Transverse colon (tissue), 4 donors: Measurements from ENCODE around the gene IFT22.

Source experiments
- CTCF ChIP-seq, 5 experiments: fragments of 200-600 bp in 3 of 5; fragments of 450-650 bp in 2 of 5; sonication (generic) in 3 of 5; IDR thresholded peaks; 1 replicate in 2 of 5; 2 replicates in 3 of 5; pipeline ENCODE4 v1.5.1; 2016 to 2017; ENCODE audit warnings: antibody characterized with exemption in 5 of 5, inconsistent platforms in 3 of 5, mild to moderate bottlenecking in 2 of 5, moderate library complexity in 1 of 5
- EP300 ChIP-seq: sonication (generic); formaldehyde crosslinking; IDR thresholded peaks from one replicate; pipeline ENCODE4 v1.6.1; 2017; ENCODE audit warnings: antibody characterized with exemption, low read depth
- POLR2A ChIP-seq: fragments of 450-650 bp; IDR thresholded peaks from one replicate; pipeline ENCODE4 v1.6.1; 2016; ENCODE audit warnings: antibody characterized with exemption, mild to moderate bottlenecking, moderate library complexity
- POLR2AphosphoS5 ChIP-seq, 3 donors: sonication (generic); formaldehyde crosslinking; IDR thresholded peaks; one replicate each; pipeline ENCODE4 v1.6.1; 2016; ENCODE audit warnings: antibody characterized with exemption in 3 of 3

GRCh38 chr7:101362334-101363195 lies 41.0 kb upstream of the IFT22 start, which contains the start of gene COL26A1:
- TF ChIP-seq POLR2A = no peak
- TF ChIP-seq CTCF (IDR thresholded peaks at IDR 0.05) = no peak
- TF ChIP-seq POLR2AphosphoS5 (IDR thresholded peaks at IDR 0.05) = no peak
- TF ChIP-seq EP300 = no peak
